ENCODE results near the gene MYO18B. TPM values are rescaled to one million over a fixed set of nuclear protein-coding genes. Genes with fewer than 3 reads are reported as not detected.

Gene MYO18B
- total RNA-seq, 1 donor from 2014 or later, result 1.1 TPM

GRCh38 chr22:25827415-25827814, 85.4 kb downstream of the MYO18B start:
- no peak overlapping the region for H3K27ac Mint-ChIP-seq

GRCh38 chr22:25828422-25828821, 86.4 kb downstream of the MYO18B start:
- no peaks in the 10 kb centered on the region for H3K4me1 Mint-ChIP-seq (ENCODE audit: low read depth)
- H3K9me3 Mint-ChIP-seq, result no peaks in the 10 kb centered on the region
- H3K36me3 Mint-ChIP-seq (ENCODE audit: low read depth), result no peaks in the 10 kb centered on the region
- H3K27me3 Mint-ChIP-seq (ENCODE audit: insufficient read depth), result peaks cover 4% of the 10 kb centered on the region
- no peak for DNase-seq (ENCODE audit: low spot score)
- H3K4me3 Mint-ChIP-seq, result no peak overlapping the region
- intact Hi-C loops (cut with micrococcal nuclease), result no loop called here
- H3K27ac Mint-ChIP-seq, result no peak overlapping the region

More at GRCh38 chr22:25827415-25827814, 85.4 kb downstream of the MYO18B start:
- H3K36me3 Mint-ChIP-seq (ENCODE audit: low read depth), result no peaks in the 10 kb centered on the region
- no peak overlapping the region for H3K4me3 Mint-ChIP-seq
- H3K4me1 Mint-ChIP-seq (ENCODE audit: low read depth), result no peaks in the 10 kb centered on the region
- peaks cover 4% of the 10 kb centered on the region for H3K27me3 Mint-ChIP-seq (ENCODE audit: insufficient read depth)
- no peaks in the 10 kb centered on the region for H3K9me3 Mint-ChIP-seq
- intact Hi-C loops (cut with micrococcal nuclease), result no loop called here
- no peak for DNase-seq (ENCODE audit: low spot score)

- Mint-ChIP-seq H3K27me3 (ENCODE audit: insufficient read depth) (peaks cover under 1% of the 10 kb centered on the region), H3K9me3 (no peaks in the 10 kb centered on the region), H3K36me3 (ENCODE audit: low read depth) (no peaks in the 10 kb centered on the region), H3K27ac (no peak overlapping the region), H3K4me1 (ENCODE audit: low read depth) (no peaks in the 10 kb centered on the region), H3K4me3 (no peak overlapping the region)
- DNase-seq (ENCODE audit: low spot score), result no peak
- intact Hi-C loops (cut with micrococcal nuclease), result no loop called here
These were observed 87.2 kb downstream of the MYO18B start for GRCh38 chr22:25829237-25829636.

- intact Hi-C loops (cut with micrococcal nuclease), result no loop called here
- Mint-ChIP-seq H3K36me3 (ENCODE audit: low read depth) (no peaks in the 10 kb centered on the region), H3K4me1 (ENCODE audit: low read depth) (no peaks in the 10 kb centered on the region), H3K27ac (no peak overlapping the region), H3K9me3 (no peaks in the 10 kb centered on the region), H3K27me3 (ENCODE audit: insufficient read depth) (no peaks in the 10 kb centered on the region), H3K4me3 (no peak overlapping the region)
- DNase-seq (ENCODE audit: low spot score), result no peak
These were observed 88.1 kb downstream of the MYO18B start for GRCh38 chr22:25829808-25830777.

GRCh38 chr22:25833091-25833490, 91.1 kb downstream of the MYO18B start:
- H3K4me3 Mint-ChIP-seq, result no peak overlapping the region
- no peaks in the 10 kb centered on the region for H3K27me3 Mint-ChIP-seq (ENCODE audit: insufficient read depth)
- no peaks in the 10 kb centered on the region for H3K36me3 Mint-ChIP-seq (ENCODE audit: low read depth)
- intact Hi-C loops (cut with micrococcal nuclease), result no loop called here
- no peaks in the 10 kb centered on the region for H3K9me3 Mint-ChIP-seq
- no peak overlapping the region for H3K27ac Mint-ChIP-seq
- no peaks in the 10 kb centered on the region for H3K4me1 Mint-ChIP-seq (ENCODE audit: low read depth)
- no peak for DNase-seq (ENCODE audit: low spot score)

- H3K36me3 Mint-ChIP-seq (ENCODE audit: low read depth), result no peaks in the 10 kb centered on the region
- H3K4me1 Mint-ChIP-seq (ENCODE audit: low read depth), result no peaks in the 10 kb centered on the region
- no peak overlapping the region for H3K4me3 Mint-ChIP-seq
- no peaks in the 10 kb centered on the region for H3K9me3 Mint-ChIP-seq
- no peaks in the 10 kb centered on the region for H3K27me3 Mint-ChIP-seq (ENCODE audit: insufficient read depth)
- H3K27ac Mint-ChIP-seq, result no peak overlapping the region
- DNase-seq (ENCODE audit: low spot score), result no peak
- intact Hi-C loops (cut with micrococcal nuclease), result no loop called here
These were observed 91.7 kb downstream of the MYO18B start for GRCh38 chr22:25833676-25834075.

GRCh38 chr22:25834490-25834889, 92.5 kb downstream of the MYO18B start:
- Mint-ChIP-seq H3K27me3 (ENCODE audit: insufficient read depth) (no peaks in the 10 kb centered on the region), H3K4me1 (ENCODE audit: low read depth) (no peaks in the 10 kb centered on the region)

GRCh38 chr22:25835348-25835747, 93.4 kb downstream of the MYO18B start:
- no peak for DNase-seq (ENCODE audit: low spot score)
- Mint-ChIP-seq H3K4me3 (no peak overlapping the region), H3K9me3 (no peaks in the 10 kb centered on the region), H3K27me3 (ENCODE audit: insufficient read depth) (no peaks in the 10 kb centered on the region), H3K27ac (no peak overlapping the region), H3K4me1 (ENCODE audit: low read depth) (no peaks in the 10 kb centered on the region), H3K36me3 (ENCODE audit: low read depth) (no peaks in the 10 kb centered on the region)
- intact Hi-C loops (cut with micrococcal nuclease), result no loop called here

More at GRCh38 chr22:25834490-25834889, 92.5 kb downstream of the MYO18B start:
- H3K9me3 Mint-ChIP-seq, result no peaks in the 10 kb centered on the region
- H3K36me3 Mint-ChIP-seq (ENCODE audit: low read depth), result no peaks in the 10 kb centered on the region
- intact Hi-C loops (cut with micrococcal nuclease), result no loop called here
- no peak overlapping the region for H3K27ac Mint-ChIP-seq
- no peak for DNase-seq (ENCODE audit: low spot score)
- no peak overlapping the region for H3K4me3 Mint-ChIP-seq

GRCh38 chr22:25837288-25837900, 95.4 kb downstream of the MYO18B start:
- intact Hi-C loops (cut with micrococcal nuclease), result no loop called here
- DNase-seq (ENCODE audit: low spot score), result no peak
- no peaks in the 10 kb centered on the region for H3K36me3 Mint-ChIP-seq (ENCODE audit: low read depth)
- H3K4me1 Mint-ChIP-seq (ENCODE audit: low read depth), result no peaks in the 10 kb centered on the region
- no peaks in the 10 kb centered on the region for H3K9me3 Mint-ChIP-seq
- no peak overlapping the region for H3K4me3 Mint-ChIP-seq
- H3K27me3 Mint-ChIP-seq (ENCODE audit: insufficient read depth), result peaks cover 1% of the 10 kb centered on the region
- H3K27ac Mint-ChIP-seq, result no peak overlapping the region

- no peak overlapping the region for H3K27ac Mint-ChIP-seq
- H3K4me1 Mint-ChIP-seq (ENCODE audit: low read depth), result no peaks in the 10 kb centered on the region
- no peaks in the 10 kb centered on the region for H3K36me3 Mint-ChIP-seq (ENCODE audit: low read depth)
- no peak overlapping the region for H3K4me3 Mint-ChIP-seq
- DNase-seq (ENCODE audit: low spot score), result no peak
- intact Hi-C loops (cut with micrococcal nuclease), result no loop called here
- peaks cover 1% of the 10 kb centered on the region for H3K27me3 Mint-ChIP-seq (ENCODE audit: insufficient read depth)
- no peaks in the 10 kb centered on the region for H3K9me3 Mint-ChIP-seq
These were observed 97.2 kb downstream of the MYO18B start for GRCh38 chr22:25838960-25839741.

- H3K4me1 Mint-ChIP-seq (ENCODE audit: low read depth), result no peaks in the 10 kb centered on the region
- H3K27ac Mint-ChIP-seq, result no peak overlapping the region
- H3K4me3 Mint-ChIP-seq, result no peak overlapping the region
- peaks cover 1% of the 10 kb centered on the region for H3K27me3 Mint-ChIP-seq (ENCODE audit: insufficient read depth)
- intact Hi-C loops (cut with micrococcal nuclease), result no loop called here
- H3K36me3 Mint-ChIP-seq (ENCODE audit: low read depth), result no peaks in the 10 kb centered on the region
- H3K9me3 Mint-ChIP-seq, result no peaks in the 10 kb centered on the region
- no peak for DNase-seq (ENCODE audit: low spot score)
These were observed 97.8 kb downstream of the MYO18B start for GRCh38 chr22:25839755-25840154.

- Mint-ChIP-seq H3K27ac (no peak overlapping the region), H3K36me3 (ENCODE audit: low read depth) (no peaks in the 10 kb centered on the region), H3K4me1 (ENCODE audit: low read depth) (no peaks in the 10 kb centered on the region), H3K27me3 (ENCODE audit: insufficient read depth) (peaks cover 1% of the 10 kb centered on the region), H3K9me3 (no peaks in the 10 kb centered on the region), H3K4me3 (no peak overlapping the region)
- intact Hi-C loops (cut with micrococcal nuclease), result no loop called here
- DNase-seq (ENCODE audit: low spot score), result no peak
These were observed 98.2 kb downstream of the MYO18B start for GRCh38 chr22:25840167-25840566.

GRCh38 chr22:25840891-25841290, 98.9 kb downstream of the MYO18B start:
- H3K27ac Mint-ChIP-seq, result no peak overlapping the region

More at GRCh38 chr22:25840891-25841290, 98.9 kb downstream of the MYO18B start:
- H3K36me3 Mint-ChIP-seq (ENCODE audit: low read depth), result no peaks in the 10 kb centered on the region
- no peaks in the 10 kb centered on the region for H3K9me3 Mint-ChIP-seq
- intact Hi-C loops (cut with micrococcal nuclease), result no loop called here
- no peaks in the 10 kb centered on the region for H3K4me1 Mint-ChIP-seq (ENCODE audit: low read depth)
- H3K4me3 Mint-ChIP-seq, result no peak overlapping the region
- peaks cover 1% of the 10 kb centered on the region for H3K27me3 Mint-ChIP-seq (ENCODE audit: insufficient read depth)
- no peak for DNase-seq (ENCODE audit: low spot score)

Measured in activated T-helper 1 cell treated with anti-CD3 and anti-CD28 coated beads, Interleukin-12 subunit alpha, Interleukin-12 subunit beta, Interleukin-2, Interleukin-4 antibody, amounts not matched to agents 30 ng/mL and 10 ng/mL and 1 ng/mL, durations not matched to agents 14 hours and 24 hours and 36 hours (primary cell).